MM.1S (cell line): ENCODE data around the gene TEKTIP1.

ENCODE experiments used
- DNase-seq: peaks from one replicate; pipeline ENCODE4 v3.0.0-alpha.2; 2015
- H2AFZ ChIP-seq: fragments of 300-600 bp; sonication (generic); 2 replicates; pipeline ENCODE4 v1.6.0; 2016; ENCODE audit warnings: antibody characterized with exemption, low read length
- H3F3A ChIP-seq: fragments of 300-600 bp; sonication (generic); 2 replicates; pipeline ENCODE4 v1.6.1; 2016; ENCODE audit warnings: mild to moderate bottlenecking, antibody characterized with exemption, low read length, moderate library complexity, mixed read lengths; ENCODE audit not compliant: insufficient read depth
- H3K27ac ChIP-seq: fragments of 300-600 bp; sonication (generic); 2 replicates; pipeline ENCODE4 v1.5.1; 2016; ENCODE audit warnings: mild to moderate bottlenecking, low read length
- H3K27me3 ChIP-seq: fragments of 300-600 bp; sonication (generic); replicated peaks from 2 replicates; pipeline ENCODE4 v1.6.0; 2016; ENCODE audit warnings: low read length; ENCODE audit not compliant: insufficient read depth
- H3K36me3 ChIP-seq: fragments of 300-600 bp; sonication (generic); replicated peaks from 2 replicates; pipeline ENCODE4 v1.6.1; 2016; ENCODE audit warnings: mild to moderate bottlenecking, low read length, mixed read lengths; ENCODE audit not compliant: insufficient read depth
- H3K4me1 ChIP-seq: fragments of 300-600 bp; sonication (generic); 2 replicates; pipeline ENCODE4 v1.6.1; 2016; ENCODE audit warnings: low read length, mixed read lengths
- H3K4me2 ChIP-seq: fragments of 300-600 bp; sonication (generic); 2 replicates; pipeline ENCODE4 v1.6.0; 2016; ENCODE audit warnings: low read depth, low read length
- H3K4me3 ChIP-seq: fragments of 300-600 bp; sonication (generic); 2 replicates; pipeline ENCODE4 v1.5.1; 2016; ENCODE audit warnings: low read length, mixed read lengths
- H3K79me2 ChIP-seq: fragments of 300-600 bp; sonication (generic); 2 replicates; pipeline ENCODE4 v1.6.1; 2016; ENCODE audit warnings: mixed run types, low read length, mixed read lengths
- H3K9ac ChIP-seq: fragments of 300-600 bp; sonication (generic); 2 replicates; pipeline ENCODE4 v1.6.1; 2016; ENCODE audit warnings: low read length, mixed read lengths
- H3K9me2 ChIP-seq: fragments of 300-600 bp; sonication (generic); replicated peaks from 2 replicates; pipeline ENCODE4 v1.6.1; 2016; ENCODE audit warnings: mild to moderate bottlenecking, low read length, mixed read lengths; ENCODE audit not compliant: insufficient read depth
- H3K9me3 ChIP-seq: fragments of 300-600 bp; sonication (generic); replicated peaks from 2 replicates; pipeline ENCODE4 v1.6.1; 2016; ENCODE audit warnings: mild to moderate bottlenecking, low read length, mixed read lengths; ENCODE audit not compliant: insufficient read depth
- H4K20me1 ChIP-seq: fragments of 300-600 bp; sonication (generic); 2 replicates; pipeline ENCODE4 v1.6.1; 2016; ENCODE audit warnings: mild to moderate bottlenecking, low read length, moderate library complexity, mixed read lengths; ENCODE audit not compliant: insufficient read depth
- CTCF ChIP-seq: fragments of 300-600 bp; sonication (generic); IDR thresholded peaks from 2 replicates; pipeline ENCODE4 v1.5.1; 2016; ENCODE audit warnings: antibody characterized with exemption, low read length, mixed read lengths
- EZH2 ChIP-seq: fragments of 300-600 bp; sonication (generic); optimal IDR thresholded peaks from 2 replicates; pipeline ENCODE3; 2017; ENCODE audit warnings: low read depth, mild to moderate bottlenecking, antibody characterized with exemption, low read length, mixed read lengths
- EZH2phosphoT487 ChIP-seq: fragments of 300-600 bp; sonication (generic); IDR thresholded peaks from 2 replicates; pipeline ENCODE4 v1.6.1; 2018; ENCODE audit warnings: antibody characterized with exemption, low read length

Gene TEKTIP1

GRCh38 chr19:3550947-3551791 is 12.2 kb downstream of the TEKTIP1 start:
- Histone ChIP-seq H3K9me3 (no peaks in the 10 kb centered on the region), H3K27me3 (no peaks in the 10 kb centered on the region), H3K79me2 (peaks cover 19% of the 10 kb centered on the region), H3K4me2 (no peak overlapping the region), H4K20me1 (no peaks in the 10 kb centered on the region), H3K4me1 (peaks cover 10% of the 10 kb centered on the region; the same call in 1 of the 2 replicates), H3K27ac (no peak overlapping the region), H3K4me3 (no peak overlapping the region), H3K36me3 (no peaks in the 10 kb centered on the region), H2AFZ (no peak overlapping the region), H3K9ac (no peak overlapping the region), H3K9me2 (no peaks in the 10 kb centered on the region), H3F3A (no peaks in the 10 kb centered on the region)
- TF ChIP-seq EZH2 (no peak), CTCF (no peak), EZH2phosphoT487 (no peak)
- DNase-seq, result no peak

GRCh38 chr19:3551792-3552095 is 12.8 kb downstream of the TEKTIP1 start:
- no peaks in the 10 kb centered on the region for H3F3A ChIP-seq
- no peak overlapping the region for H3K27ac ChIP-seq
- no peaks in the 10 kb centered on the region for H4K20me1 ChIP-seq
- peaks cover 15% of the 10 kb centered on the region; the same call in 1 of the 2 replicates for H3K4me1 ChIP-seq
- H2AFZ ChIP-seq, result no peak overlapping the region
- no peak for TF ChIP-seq CTCF
- no peak for TF ChIP-seq EZH2
- no peak for TF ChIP-seq EZH2phosphoT487
- H3K36me3 ChIP-seq, result no peaks in the 10 kb centered on the region
- DNase-seq, result peak; percentile 4
- no peak overlapping the region for H3K4me3 ChIP-seq
- no peaks in the 10 kb centered on the region for H3K9me3 ChIP-seq
- H3K79me2 ChIP-seq, result peaks cover 24% of the 10 kb centered on the region
- no peak overlapping the region for H3K4me2 ChIP-seq
- no peaks in the 10 kb centered on the region for H3K27me3 ChIP-seq
- no peaks in the 10 kb centered on the region for H3K9me2 ChIP-seq
- no peak overlapping the region for H3K9ac ChIP-seq

GRCh38 chr19:3554254-3555083 is 15.5 kb downstream of the TEKTIP1 start:
- H3F3A ChIP-seq, result no peaks in the 10 kb centered on the region
- H3K27me3 ChIP-seq, result no peaks in the 10 kb centered on the region
- no peaks in the 10 kb centered on the region for H3K9me2 ChIP-seq
- TF ChIP-seq CTCF (no peak), EZH2 (no peak), EZH2phosphoT487 (no peak)
- no peak overlapping the region for H3K9ac ChIP-seq
- peak; percentile 2 for DNase-seq
- peaks cover 15% of the 10 kb centered on the region; the same call in 1 of the 2 replicates for H3K4me1 ChIP-seq
- H4K20me1 ChIP-seq, result no peaks in the 10 kb centered on the region
- H3K36me3 ChIP-seq, result no peaks in the 10 kb centered on the region
- H3K79me2 ChIP-seq, result peaks cover 28% of the 10 kb centered on the region
- H3K4me2 ChIP-seq, result no peak overlapping the region
- H3K4me3 ChIP-seq, result no peak overlapping the region
- H2AFZ ChIP-seq, result no peak overlapping the region
- no peak overlapping the region for H3K27ac ChIP-seq
- H3K9me3 ChIP-seq, result no peaks in the 10 kb centered on the region
